ENCODE results near the gene RASGRP3.

The RASGRP3 gene

DNA sequence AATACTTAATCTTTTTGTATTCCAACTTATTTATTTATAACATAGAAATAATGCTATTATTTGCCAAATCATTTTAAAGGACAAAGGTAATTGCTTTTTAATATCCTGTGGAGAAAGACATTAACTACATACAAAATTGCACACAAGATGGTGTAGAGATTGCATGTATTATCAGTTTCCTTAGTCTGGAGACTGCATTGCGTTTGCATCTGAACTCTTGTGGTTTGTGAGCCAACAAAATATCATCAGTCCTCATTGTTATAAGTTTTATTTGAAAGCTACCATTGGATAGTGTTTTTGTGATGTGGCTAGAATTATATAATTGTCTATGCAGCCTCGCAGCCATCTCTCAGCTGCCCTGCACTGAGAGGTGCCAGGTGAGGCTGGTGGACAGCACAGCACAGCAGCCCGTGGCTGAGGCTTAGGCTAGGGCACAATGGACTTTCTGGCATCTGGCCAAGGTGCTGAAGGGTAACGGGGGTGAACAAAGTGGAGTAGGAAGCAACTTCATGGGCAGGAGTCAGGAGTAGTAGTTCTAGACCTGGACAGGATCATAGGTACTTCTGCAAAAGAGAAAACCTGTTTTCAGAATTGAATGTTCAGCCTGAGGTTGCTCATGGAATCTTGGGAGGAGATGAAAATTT is 15.1 kb downstream of the RASGRP3 start:
- DNase-seq (ENCODE audit: insufficient read length, low spot score): no peak
- no peak for FAIRE-seq
- no peak for TF ChIP-seq POLR2A (IDR thresholded peaks at IDR 0.05; ENCODE audit: low read depth, low read length)

DNA sequence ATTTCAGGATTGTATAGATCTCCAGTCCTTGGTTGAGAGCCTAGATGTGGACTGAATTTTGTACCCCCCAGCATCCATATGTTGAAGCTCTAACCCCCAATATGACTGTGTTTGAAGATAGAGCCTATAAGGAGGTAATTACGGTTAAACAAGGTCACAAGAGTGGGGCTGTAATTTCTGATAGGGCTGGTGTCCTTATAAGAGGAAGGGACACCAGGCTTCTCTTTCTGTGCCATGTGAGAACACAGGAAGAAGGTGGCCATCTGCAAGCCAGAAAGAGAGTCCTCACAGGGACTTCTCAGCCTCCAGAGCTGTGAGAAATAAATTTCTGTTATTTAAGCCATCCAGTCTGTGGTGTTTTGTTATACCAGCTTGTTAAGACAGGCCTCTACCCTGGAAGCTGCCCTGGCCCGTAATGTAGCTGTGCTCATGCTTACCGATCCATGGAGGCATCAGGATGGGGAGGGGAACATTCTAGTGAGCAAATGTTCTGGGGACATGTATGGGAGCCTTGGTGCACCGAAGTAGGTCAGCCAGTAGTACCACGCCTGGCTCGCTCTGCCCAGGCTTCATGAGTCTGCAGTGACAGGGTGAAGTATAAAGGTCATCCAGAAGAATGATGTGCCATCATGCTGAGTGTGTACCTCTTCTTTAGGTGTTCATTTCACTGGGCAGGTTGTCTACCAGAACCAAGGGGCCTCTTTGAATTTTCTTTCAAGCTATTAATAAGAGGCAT is 16.1 kb downstream of the RASGRP3 start:
- FAIRE-seq (no peak), DNase-seq (ENCODE audit: insufficient read length, low spot score) (no peak)
- TF ChIP-seq POLR2A (IDR thresholded peaks at IDR 0.05; ENCODE audit: low read depth, low read length): no peak

DNA sequence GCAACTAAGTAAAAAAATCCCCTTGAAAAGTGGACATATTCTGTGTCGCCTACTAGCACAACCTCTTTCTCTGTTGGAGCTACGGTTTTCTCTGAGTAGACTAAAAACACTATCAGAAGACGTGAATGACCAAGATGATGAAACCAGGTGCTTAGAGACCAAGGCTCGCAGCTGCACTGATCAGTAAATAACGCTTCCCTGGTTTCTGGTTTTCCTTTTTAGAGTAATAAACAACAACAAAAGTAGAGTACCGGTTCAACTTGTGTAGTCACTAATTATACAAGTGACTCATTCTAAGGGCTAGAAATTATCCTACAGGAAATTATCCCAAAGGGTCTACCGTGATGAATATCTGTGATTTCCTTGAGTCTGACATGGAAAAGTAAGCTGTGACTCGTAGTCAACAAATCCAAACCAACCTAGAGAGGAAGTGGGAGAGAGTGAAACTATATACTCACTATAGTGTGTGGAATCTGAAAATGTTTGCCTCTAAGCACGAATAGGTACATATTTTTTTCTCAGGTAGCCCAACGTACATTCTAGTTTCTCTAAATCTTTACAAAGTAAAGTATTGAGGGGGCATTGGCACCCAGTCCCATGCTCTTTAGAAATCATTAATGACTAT is 17.8 kb downstream of the RASGRP3 start:
- FAIRE-seq (no peak), DNase-seq (ENCODE audit: insufficient read length, low spot score) (no peak)
- no peak for TF ChIP-seq POLR2A (IDR thresholded peaks at IDR 0.05; ENCODE audit: low read depth, low read length)

DNA sequence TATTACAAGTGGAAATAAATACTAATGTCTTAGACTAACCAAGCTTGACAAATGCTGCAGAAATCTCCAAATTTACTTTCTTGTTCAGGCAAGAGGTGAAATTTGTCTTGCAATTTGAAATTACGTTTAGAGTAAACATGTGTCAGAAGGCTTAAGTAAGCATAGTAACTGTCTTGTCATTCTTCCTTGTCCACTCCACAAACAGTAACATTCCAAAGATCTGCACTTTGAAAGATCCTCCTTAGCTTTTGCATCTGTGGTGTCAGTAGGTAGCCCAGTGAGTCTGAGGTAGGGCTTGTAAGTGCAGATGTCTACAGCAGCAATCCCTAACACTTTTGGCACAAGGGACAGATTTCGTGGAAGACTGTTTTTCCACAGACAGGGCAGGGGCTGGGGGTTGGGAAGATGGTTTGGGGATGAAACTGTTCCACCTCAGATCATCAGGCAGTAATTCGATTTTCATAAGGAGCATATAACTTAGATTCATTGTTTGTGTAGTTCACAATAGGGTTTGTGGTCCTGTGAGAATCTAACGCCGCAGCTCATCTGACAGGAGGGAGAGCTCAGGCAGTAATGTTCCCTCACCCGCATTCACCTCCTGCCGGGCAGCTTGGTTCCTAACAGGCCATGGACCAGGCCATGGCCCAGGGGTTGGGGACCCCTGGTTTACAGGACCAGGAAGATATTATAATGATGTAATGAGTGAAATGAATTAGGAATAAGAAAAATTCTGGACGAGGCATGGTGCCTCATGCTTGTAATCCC is 18.6 kb downstream of the RASGRP3 start:
- FAIRE-seq (no peak), DNase-seq (ENCODE audit: insufficient read length, low spot score) (no peak)
- no peak for TF ChIP-seq POLR2A (IDR thresholded peaks at IDR 0.05; ENCODE audit: low read depth, low read length)

DNA sequence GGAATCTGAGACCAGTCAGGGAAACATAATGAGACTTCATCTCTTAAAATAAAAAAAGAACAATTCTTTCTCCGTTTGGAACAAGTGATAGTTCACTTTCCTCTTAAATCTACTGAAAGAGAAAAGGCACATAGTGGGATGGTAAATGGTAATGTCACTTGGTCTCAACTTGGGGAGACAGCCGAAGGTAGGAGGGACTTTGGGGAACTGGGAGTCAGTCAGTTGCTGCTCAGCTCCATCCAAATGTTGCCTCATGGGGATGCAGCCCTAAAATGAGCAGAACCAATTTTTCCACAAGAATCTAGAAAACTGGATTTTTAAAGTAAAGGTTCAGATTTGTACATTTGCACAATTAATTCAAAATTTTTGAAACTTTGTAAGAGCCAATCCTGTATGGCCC is 19.2 kb downstream of the RASGRP3 start:
- no peak for FAIRE-seq
- no peak for DNase-seq (ENCODE audit: insufficient read length, low spot score)
- no peak for TF ChIP-seq POLR2A (IDR thresholded peaks at IDR 0.05; ENCODE audit: low read depth, low read length)

DNA sequence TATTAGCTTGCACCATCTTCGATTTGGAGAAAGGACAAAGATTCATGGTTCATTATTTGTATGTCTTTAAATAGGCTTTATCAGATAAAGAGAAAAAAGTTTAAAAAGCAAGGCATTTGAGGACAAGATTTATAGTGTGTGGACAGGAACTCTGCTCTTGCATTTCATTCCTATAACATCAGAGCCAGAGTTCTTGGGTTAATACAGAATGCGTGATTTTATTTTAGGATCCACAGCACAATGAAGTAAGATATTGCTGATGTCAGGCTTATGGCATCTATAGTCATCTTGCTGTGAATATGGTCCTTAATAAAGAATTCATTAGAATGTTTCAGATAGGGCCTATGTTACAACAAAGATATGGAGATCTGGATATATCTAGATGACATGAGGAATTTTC is 19.7 kb downstream of the RASGRP3 start:
- no peak for TF ChIP-seq POLR2A (IDR thresholded peaks at IDR 0.05; ENCODE audit: low read depth, low read length)
- FAIRE-seq: no peak
- no peak for DNase-seq (ENCODE audit: insufficient read length, low spot score)

- TF ChIP-seq POLR2A (IDR thresholded peaks at IDR 0.05; ENCODE audit: low read depth, low read length): no peak
- FAIRE-seq (no peak), DNase-seq (ENCODE audit: insufficient read length, low spot score) (no peak)
Observed at GRCh38 chr2:33496726-33497125, 20.3 kb downstream of the RASGRP3 start.

DNA sequence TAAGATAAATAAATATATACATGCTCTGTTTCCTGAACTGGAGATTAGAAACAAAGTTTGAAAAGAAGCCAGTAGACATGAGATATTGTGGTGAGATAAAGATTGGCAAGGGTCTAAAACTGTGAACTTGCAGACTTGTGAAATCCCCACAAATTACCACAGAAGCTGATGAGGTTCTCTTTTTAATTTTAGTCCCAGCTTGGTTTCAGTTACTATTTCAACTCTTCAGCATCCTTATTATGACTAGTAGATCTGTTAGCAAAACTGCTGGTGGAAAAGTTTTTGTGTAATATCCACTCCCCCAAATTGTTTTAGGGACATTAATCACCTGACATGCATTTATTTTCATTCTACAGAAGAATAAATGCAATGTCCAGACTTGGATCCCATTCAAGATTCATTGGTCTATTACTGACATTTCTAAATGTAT is 20.8 kb downstream of the RASGRP3 start:
- no peak for FAIRE-seq
- no peak for TF ChIP-seq POLR2A (IDR thresholded peaks at IDR 0.05; ENCODE audit: low read depth, low read length)
- no peak for DNase-seq (ENCODE audit: insufficient read length, low spot score)

DNA sequence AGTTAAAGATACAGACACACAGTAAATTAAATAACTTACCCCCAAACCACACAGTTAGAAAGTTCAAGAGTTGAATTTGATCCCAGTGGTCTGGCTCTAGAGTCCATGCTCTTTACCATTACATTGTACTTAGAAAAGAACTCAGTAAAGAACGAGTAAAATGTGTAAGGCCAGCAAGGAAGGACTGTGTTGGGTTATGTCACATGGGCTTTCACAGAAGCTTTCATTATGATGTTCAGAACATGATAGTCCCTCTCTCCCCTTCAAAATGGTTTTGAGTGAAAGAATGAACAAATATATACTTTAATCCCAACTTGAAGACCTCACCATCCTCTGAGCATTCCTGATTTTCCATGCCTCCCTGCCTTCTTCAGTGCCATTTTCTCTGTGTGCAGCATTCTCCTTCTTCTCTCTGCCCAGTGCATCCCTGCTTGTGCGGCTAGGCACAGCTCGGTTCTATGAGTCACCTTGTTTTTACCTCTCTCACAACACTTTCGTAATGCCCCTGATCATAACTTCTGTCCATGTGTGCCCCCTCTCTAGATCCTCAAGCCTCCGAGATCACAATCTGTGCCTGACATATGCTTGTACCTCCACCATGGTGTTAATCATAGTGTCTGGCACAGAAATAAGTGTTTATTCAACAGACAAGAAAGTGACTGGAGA is 22.0 kb downstream of the RASGRP3 start:
- FAIRE-seq: no peak
- no peak for TF ChIP-seq POLR2A (IDR thresholded peaks at IDR 0.05; ENCODE audit: low read depth, low read length)
- DNase-seq (ENCODE audit: insufficient read length, low spot score): no peak

DNA sequence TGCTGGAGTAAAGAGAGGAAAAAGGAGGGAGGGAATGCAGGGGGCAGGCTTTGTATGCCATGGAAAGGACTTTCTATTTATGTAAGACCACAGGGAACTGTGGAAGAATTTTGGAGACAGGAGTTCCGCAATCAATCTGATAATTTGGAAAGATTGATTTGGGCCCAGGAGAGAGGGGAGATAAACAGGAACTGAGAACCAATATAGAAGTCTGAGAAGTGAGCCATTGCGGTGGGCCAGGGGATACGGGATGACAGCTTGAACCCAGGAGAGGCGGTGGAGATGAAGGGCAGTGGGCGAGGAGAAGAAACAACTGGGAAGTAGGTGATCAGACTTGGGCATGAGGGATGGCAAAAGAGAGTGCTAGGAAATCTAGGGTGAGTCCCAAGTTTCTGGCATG is 23.7 kb downstream of the RASGRP3 start:
- DNase-seq (ENCODE audit: insufficient read length, low spot score): no peak
- FAIRE-seq: no peak
- no peak for TF ChIP-seq POLR2A (IDR thresholded peaks at IDR 0.05; ENCODE audit: low read depth, low read length)

- DNase-seq (ENCODE audit: insufficient read length, low spot score): no peak
- no peak for FAIRE-seq
- no peak for TF ChIP-seq POLR2A (IDR thresholded peaks at IDR 0.05; ENCODE audit: low read depth, low read length)
Observed at GRCh38 chr2:33502025-33502424, 25.6 kb downstream of the RASGRP3 start.

DNA sequence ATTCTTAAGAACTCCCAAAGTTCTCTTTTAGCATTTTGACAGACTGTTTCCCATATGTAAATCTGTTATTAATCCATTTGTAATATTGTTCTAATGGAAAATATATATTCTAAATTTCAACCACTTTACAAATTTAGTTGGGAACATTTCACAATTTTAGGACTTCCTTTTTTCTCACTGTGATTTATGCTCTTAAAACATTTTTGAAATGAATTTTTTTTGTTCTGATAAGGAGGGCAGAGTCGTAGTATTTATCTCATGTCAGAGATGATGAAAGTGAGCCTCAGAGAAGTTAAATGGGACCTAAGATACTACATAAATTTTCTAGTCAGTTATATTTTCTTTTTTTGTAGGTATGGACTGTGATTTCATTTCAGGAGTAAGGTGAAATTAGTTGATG is 26.6 kb downstream of the RASGRP3 start:
- DNase-seq (ENCODE audit: insufficient read length, low spot score) (no peak), FAIRE-seq (no peak)
- no peak for TF ChIP-seq POLR2A (IDR thresholded peaks at IDR 0.05; ENCODE audit: low read depth, low read length)

DNA sequence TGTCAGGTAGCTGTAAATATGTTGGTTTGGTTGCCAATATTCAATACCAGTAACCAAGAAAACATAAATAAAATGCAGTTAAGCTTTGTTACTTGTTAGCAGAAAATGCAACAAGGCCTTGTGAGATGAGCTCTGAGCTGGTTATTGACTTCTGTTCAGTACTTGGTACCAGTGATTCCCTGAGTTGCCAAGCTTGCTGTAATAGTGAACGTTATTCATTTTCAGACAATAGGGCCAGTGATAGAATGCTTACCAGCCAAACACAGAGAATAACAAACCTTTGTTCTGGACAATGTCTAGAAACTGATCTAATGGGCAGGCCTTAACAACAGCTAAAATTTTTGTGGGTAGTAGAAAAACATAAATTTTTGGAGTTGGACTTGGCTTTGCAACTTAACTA is 29.5 kb downstream of the RASGRP3 start:
- TF ChIP-seq POLR2A (IDR thresholded peaks at IDR 0.05; ENCODE audit: low read depth, low read length): no peak
- DNase-seq (ENCODE audit: insufficient read length, low spot score) (no peak), FAIRE-seq (peak; percentile 52)

Measured in H54 (cell line).